Breast epithelium (tissue), 3 donors: ENCODE results near the gene DNM3.

Experiments used
- CTCF ChIP-seq, 3 donors: fragments of 450-650 bp; IDR thresholded peaks; one replicate each; pipeline ENCODE4 v1.5.1; 2016 to 2017; ENCODE audit warnings: antibody characterized with exemption in 3 of 3, mild to moderate bottlenecking in 3 of 3, moderate library complexity in 3 of 3
- POLR2A ChIP-seq: fragments of 450-650 bp; IDR thresholded peaks from one replicate; pipeline ENCODE4 v1.6.1; 2016; ENCODE audit warnings: antibody characterized with exemption, mild to moderate bottlenecking, moderate library complexity

- TF ChIP-seq CTCF (IDR thresholded peaks at IDR 0.05) (no peak), POLR2A (no peak)
These were observed 456.8 kb downstream of the DNM3 start for GRCh38 chr1:172298141-172298540.
